K562 (cell line): ENCODE measurements around the gene ASB11. TPM values are rescaled to one million over a fixed set of nuclear protein-coding genes. Genes with fewer than 3 reads are reported as not detected.

ENCODE experiments used
- BHLHE40 ChIP-seq: IDR thresholded peaks from 2 replicates; pipeline ENCODE4 v1.6.1; 2011; ENCODE audit warnings: low read length, improper control_type of control experiment
- BRD9 ChIP-seq: fragments of 450-650 bp; IDR thresholded peaks from 2 replicates; pipeline ENCODE4 v1.6.1; 2018; ENCODE audit warnings: low read depth; ENCODE audit not compliant: partially characterized antibody
- CGGBP1 ChIP-seq: fragments of 250-450 bp; sonication (Bioruptor Pico); IDR thresholded peaks from 2 replicates; pipeline ENCODE4 v1.9.0; 2021; ENCODE audit warnings: mild to moderate bottlenecking
- DLX4 ChIP-seq: fragments of 250-450 bp; sonication (Bioruptor Pico); IDR thresholded peaks from 2 replicates; pipeline ENCODE4 v1.6.1; 2021; ENCODE audit warnings: mild to moderate bottlenecking
- HDAC6 ChIP-seq: IDR thresholded peaks from 2 replicates; pipeline ENCODE4 v1.6.1; 2012; ENCODE audit warnings: low read depth, mild to moderate bottlenecking, control low read depth, inconsistent platforms, low read length, moderate library complexity
- MTF1 ChIP-seq: fragments of 250-450 bp; sonication (Bioruptor Pico); IDR thresholded peaks from 2 replicates; pipeline ENCODE4 v1.9.0; 2021; ENCODE audit warnings: moderate library complexity, mild to moderate bottlenecking, inconsistent platforms, borderline replicate concordance
- SIX5 ChIP-seq, 2 experiments: IDR thresholded peaks; 2 replicates each; pipeline ENCODE4 v1.6.1; 2011; ENCODE audit warnings: low read length in 2 of 2, borderline replicate concordance in 1 of 2, low read depth in 1 of 2, mild to moderate bottlenecking in 1 of 2, moderate library complexity in 1 of 2; ENCODE audit not compliant: insufficient read depth in 1 of 2
- SMAD4 ChIP-seq: fragments of 250-450 bp; sonication (Bioruptor Pico); conservative IDR thresholded peaks from 2 replicates; pipeline ENCODE4 v1.8.0; 2021; ENCODE audit warnings: inconsistent platforms, mild to moderate bottlenecking, moderate library complexity
- STAT5B ChIP-seq: fragments of 250-450 bp; sonication (Bioruptor Pico); IDR thresholded peaks from 2 replicates; pipeline ENCODE4 v1.8.0; 2021; ENCODE audit warnings: mild to moderate bottlenecking, inconsistent platforms
- YY1 ChIP-seq, 3 experiments: IDR thresholded peaks; 2 replicates each; pipeline ENCODE4 v1.6.1; 2011; ENCODE audit warnings: low read length in 2 of 3, mild to moderate bottlenecking in 2 of 3, moderate library complexity in 2 of 3, borderline replicate concordance in 1 of 3, control low read depth in 1 of 3, low read depth in 1 of 3; ENCODE audit not compliant: insufficient read depth in 3 of 3, insufficient replicate concordance in 2 of 3, control insufficient read depth in 1 of 3, insufficient read length in 1 of 3; ENCODE audit errors: extremely low read depth in 1 of 3
- ZFP36 ChIP-seq: fragments of 150-350 bp; IDR thresholded peaks from 2 replicates; pipeline ENCODE4 v1.6.1; 2018; ENCODE audit warnings: low read length, low read depth; ENCODE audit not compliant: partially characterized antibody
- ZNF12 ChIP-seq: sonication (generic); formaldehyde crosslinking; IDR thresholded peaks from 2 replicates; pipeline ENCODE4 v1.4.0; 2020; ENCODE audit warnings: mild to moderate bottlenecking, missing genetic modification reagents
- ZNF133 ChIP-seq: fragments of 250-450 bp; sonication (Bioruptor Pico); IDR thresholded peaks from 2 replicates; pipeline ENCODE4 v1.4.0; 2020; ENCODE audit warnings: mild to moderate bottlenecking
- ZNF57 ChIP-seq: fragments of 450-650 bp; formaldehyde crosslinking; IDR thresholded peaks from 2 replicates; pipeline ENCODE4 v1.4.0; 2020; ENCODE audit warnings: mild to moderate bottlenecking, moderate library complexity
- polyA plus RNA-seq, 8 experiments: library from polyadenylated mRNA; depleted of rRNA in 4 of 8; stranded (reverse) in 5 of 8; unstranded in 3 of 8; fragments of >200 nt; fragmentation: Nextera tagmentation in 2 of 8; fragmentation: Illumina TruSeq in 1 of 8; extraction: Ambion mirVana in 2 of 8; extraction: Trizol in 1 of 8; gene quantifications; 2 replicates each; pipeline versions ENCODE4 v1.2.1 to v1.2.3, GENCODE V29; 2011 to 2014; ENCODE audit warnings: inconsistent platforms in 1 of 8, missing spikeins in 1 of 8
- total RNA-seq, 7 experiments: library from RNA; depleted of rRNA in 6 of 7; stranded (reverse); fragments of >200 nt in 6 of 7; fragmentation: Illumina TruSeq in 2 of 7; extraction: Trizol in 2 of 7; gene quantifications; 2 replicates each; pipeline versions ENCODE4 v1.2.1 to v1.2.3, GENCODE V29; 2011 to 2021; ENCODE audit warnings: low replicate concordance in 1 of 7
- TF ChIP-seq, protein P1 (sequence below): fragments of 250-450 bp; sonication (Bioruptor Pico); IDR thresholded peaks from 2 replicates; pipeline ENCODE4 v1.4.0; 2020; ENCODE audit warnings: mild to moderate bottlenecking, moderate library complexity, borderline replicate concordance
- TF ChIP-seq, protein P2 (sequence below): IDR thresholded peaks from 2 replicates; pipeline ENCODE4 v1.6.1; 2016; ENCODE audit warnings: missing genetic modification characterization, missing compliant biosample characterization
- TF ChIP-seq, protein P3 (sequence below): fragments of 450-650 bp; IDR thresholded peaks from 2 replicates; pipeline ENCODE4 v1.7.0; 2016; ENCODE audit warnings: borderline replicate concordance

ASB11 gene
- total and polyA plus RNA-seq, 9 of the 15 experiments (the other 6 are each of a cell fraction or from before 2014, with no cell fraction given), result not detected

GRCh38 chrX:15335135-15336022, 19.9 kb upstream of the ASB11 start, which contains the start of gene PIGA (continued):
- no peak for TF ChIP-seq MTF1 (CRISPR knock-in tag)
- TF ChIP-seq, protein P1, sequence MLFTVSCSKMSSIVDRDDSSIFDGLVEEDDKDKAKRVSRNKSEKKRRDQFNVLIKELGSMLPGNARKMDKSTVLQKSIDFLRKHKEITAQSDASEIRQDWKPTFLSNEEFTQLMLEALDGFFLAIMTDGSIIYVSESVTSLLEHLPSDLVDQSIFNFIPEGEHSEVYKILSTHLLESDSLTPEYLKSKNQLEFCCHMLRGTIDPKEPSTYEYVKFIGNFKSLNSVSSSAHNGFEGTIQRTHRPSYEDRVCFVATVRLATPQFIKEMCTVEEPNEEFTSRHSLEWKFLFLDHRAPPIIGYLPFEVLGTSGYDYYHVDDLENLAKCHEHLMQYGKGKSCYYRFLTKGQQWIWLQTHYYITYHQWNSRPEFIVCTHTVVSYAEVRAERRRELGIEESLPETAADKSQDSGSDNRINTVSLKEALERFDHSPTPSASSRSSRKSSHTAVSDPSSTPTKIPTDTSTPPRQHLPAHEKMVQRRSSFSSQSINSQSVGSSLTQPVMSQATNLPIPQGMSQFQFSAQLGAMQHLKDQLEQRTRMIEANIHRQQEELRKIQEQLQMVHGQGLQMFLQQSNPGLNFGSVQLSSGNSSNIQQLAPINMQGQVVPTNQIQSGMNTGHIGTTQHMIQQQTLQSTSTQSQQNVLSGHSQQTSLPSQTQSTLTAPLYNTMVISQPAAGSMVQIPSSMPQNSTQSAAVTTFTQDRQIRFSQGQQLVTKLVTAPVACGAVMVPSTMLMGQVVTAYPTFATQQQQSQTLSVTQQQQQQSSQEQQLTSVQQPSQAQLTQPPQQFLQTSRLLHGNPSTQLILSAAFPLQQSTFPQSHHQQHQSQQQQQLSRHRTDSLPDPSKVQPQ (CRISPR knock-in tag), result no peak
- peak; percentile 43 to 95 (median 85) for TF ChIP-seq YY1 (IDR thresholded peaks at IDR 0.05; ENCODE audit: borderline replicate concordance in 1 of 3, control insufficient read depth in 1 of 3, extremely low read depth in 1 of 3, insufficient read depth in 3 of 3, insufficient read length in 1 of 3, insufficient replicate concordance in 2 of 3, low read depth in 1 of 3, low read length in 2 of 3)
- TF ChIP-seq ZNF57 (CRISPR knock-in tag), result no peak
- no peak for TF ChIP-seq HDAC6
- no peak for TF ChIP-seq DLX4 (CRISPR knock-in tag)
- no peak for TF ChIP-seq ZFP36
- no peak for TF ChIP-seq ZNF133 (CRISPR knock-in tag)
- TF ChIP-seq ZNF12, result no peak
- no peak for TF ChIP-seq STAT5B (CRISPR knock-in tag)
- peak; percentile 49; the same call in 1 of the 2 replicates for TF ChIP-seq BHLHE40
- TF ChIP-seq BRD9, result no peak
- TF ChIP-seq SMAD4, result no peak
- TF ChIP-seq, protein P2, sequence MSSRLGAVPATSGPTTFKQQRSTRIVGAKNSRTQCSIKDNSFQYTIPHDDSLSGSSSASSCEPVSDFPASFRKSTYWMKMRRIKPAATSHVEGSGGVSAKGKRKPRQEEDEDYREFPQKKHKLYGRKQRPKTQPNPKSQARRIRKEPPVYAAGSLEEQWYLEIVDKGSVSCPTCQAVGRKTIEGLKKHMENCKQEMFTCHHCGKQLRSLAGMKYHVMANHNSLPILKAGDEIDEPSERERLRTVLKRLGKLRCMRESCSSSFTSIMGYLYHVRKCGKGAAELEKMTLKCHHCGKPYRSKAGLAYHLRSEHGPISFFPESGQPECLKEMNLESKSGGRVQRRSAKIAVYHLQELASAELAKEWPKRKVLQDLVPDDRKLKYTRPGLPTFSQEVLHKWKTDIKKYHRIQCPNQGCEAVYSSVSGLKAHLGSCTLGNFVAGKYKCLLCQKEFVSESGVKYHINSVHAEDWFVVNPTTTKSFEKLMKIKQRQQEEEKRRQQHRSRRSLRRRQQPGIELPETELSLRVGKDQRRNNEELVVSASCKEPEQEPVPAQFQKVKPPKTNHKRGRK (tag), result no peak
- TF ChIP-seq CGGBP1 (CRISPR knock-in tag), result no peak
- TF ChIP-seq, protein P3, sequence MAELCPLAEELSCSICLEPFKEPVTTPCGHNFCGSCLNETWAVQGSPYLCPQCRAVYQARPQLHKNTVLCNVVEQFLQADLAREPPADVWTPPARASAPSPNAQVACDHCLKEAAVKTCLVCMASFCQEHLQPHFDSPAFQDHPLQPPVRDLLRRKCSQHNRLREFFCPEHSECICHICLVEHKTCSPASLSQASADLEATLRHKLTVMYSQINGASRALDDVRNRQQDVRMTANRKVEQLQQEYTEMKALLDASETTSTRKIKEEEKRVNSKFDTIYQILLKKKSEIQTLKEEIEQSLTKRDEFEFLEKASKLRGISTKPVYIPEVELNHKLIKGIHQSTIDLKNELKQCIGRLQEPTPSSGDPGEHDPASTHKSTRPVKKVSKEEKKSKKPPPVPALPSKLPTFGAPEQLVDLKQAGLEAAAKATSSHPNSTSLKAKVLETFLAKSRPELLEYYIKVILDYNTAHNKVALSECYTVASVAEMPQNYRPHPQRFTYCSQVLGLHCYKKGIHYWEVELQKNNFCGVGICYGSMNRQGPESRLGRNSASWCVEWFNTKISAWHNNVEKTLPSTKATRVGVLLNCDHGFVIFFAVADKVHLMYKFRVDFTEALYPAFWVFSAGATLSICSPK, result no peak
- TF ChIP-seq SIX5 (IDR thresholded peaks at IDR 0.05; ENCODE audit: borderline replicate concordance in 1 of 2, insufficient read depth in 1 of 2, low read depth in 1 of 2, low read length in 2 of 2), result no peak
